B cell (primary cell): ENCODE data around the gene FURIN. TPM values are rescaled to one million over a fixed set of nuclear protein-coding genes. Genes with fewer than 3 reads are reported as not detected.

Experiments
- ATAC-seq: fragments of 200-7000 bp; cut with Tn5 transposase; one replicate; pipeline ENCODE4 v1.10.0; 2021; ENCODE audit warnings: low read depth, mild to moderate bottlenecking, moderate number of reproducible peaks, moderate library complexity
- CTCF ChIA-PET: fragments of 350-600 bp; sonication (Branson Sonifier 250); formaldehyde crosslinking; loops from one replicate; lab custom pipeline; 2021; ENCODE audit warnings: antibody characterized with exemption, inconsistent platforms; lab: Charles Lee
- POLR2A ChIA-PET: fragments of 350-600 bp; sonication (Branson Sonifier 250); formaldehyde crosslinking; loops from one replicate; lab custom pipeline; 2021; ENCODE audit warnings: antibody characterized with exemption; lab: Charles Lee
- DNase-seq: peaks from one replicate; pipeline ENCODE4 v3.0.0; 2013
- H2AFZ ChIP-seq: 2 replicates; pipeline ENCODE4 v1.6.1; 2012; ENCODE audit warnings: mild to moderate bottlenecking, low read depth, low read length; ENCODE audit not compliant: insufficient read depth, poor library complexity, severe bottlenecking
- H3K27ac ChIP-seq, 2 donors: 1 replicate in 1 of 2; 2 replicates in 1 of 2; pipeline ENCODE4 v1.5.1; 2012 to 2013; ENCODE audit warnings: low read length in 2 of 2, mild to moderate bottlenecking in 2 of 2, moderate library complexity in 1 of 2
- H3K27me3 ChIP-seq, 4 experiments: fragments of 200-600 bp in 1 of 4; sonication (generic) in 1 of 4; replicated peaks in 1 of 4; 1 replicate in 2 of 4; 2 replicates in 2 of 4; pipeline versions ENCODE4 v1.6.1 to v1.7.0; 2013 to 2016; ENCODE audit warnings: low read length in 3 of 4, mild to moderate bottlenecking in 2 of 4, mixed read lengths in 1 of 4, moderate library complexity in 1 of 4; ENCODE audit not compliant: insufficient read depth in 4 of 4, control insufficient read depth in 3 of 4; ENCODE audit errors: control extremely low read depth in 1 of 4
- H3K36me3 ChIP-seq, 2 experiments: replicated peaks in 1 of 2; 1 replicate in 1 of 2; 2 replicates in 1 of 2; pipeline versions ENCODE4 v1.6.1 to v1.7.1; 2013; ENCODE audit warnings: low read length in 1 of 2; ENCODE audit not compliant: insufficient read depth in 2 of 2, control insufficient read depth in 1 of 2; ENCODE audit errors: control extremely low read depth in 1 of 2, extremely low read depth in 1 of 2
- H3K4me1 ChIP-seq, 2 donors: fragments of 200-600 bp in 1 of 2; sonication (generic) in 1 of 2; 1 replicate in 1 of 2; 2 replicates in 1 of 2; pipeline versions ENCODE4 v1.5.1 to v1.6.1; 2013 to 2017; ENCODE audit warnings: low read length in 2 of 2; ENCODE audit not compliant: control insufficient read depth in 2 of 2, insufficient read depth in 2 of 2
- H3K4me2 ChIP-seq: replicated peaks from 2 replicates; pipeline ENCODE3; 2012; ENCODE audit warnings: mild to moderate bottlenecking, low read depth, low read length; ENCODE audit not compliant: poor library complexity, severe bottlenecking
- H3K4me3 ChIP-seq, 5 experiments: fragments of 200-600 bp in 1 of 5; sonication (generic) in 1 of 5; 1 replicate in 3 of 5; 2 replicates in 2 of 5; pipeline versions ENCODE4 v1.5.1 to v1.7.0; 2011 to 2016; ENCODE audit warnings: low read length in 4 of 5, mild to moderate bottlenecking in 4 of 5, low read depth in 2 of 5, control low read depth in 1 of 5, moderate library complexity in 1 of 5; ENCODE audit not compliant: insufficient read depth in 1 of 5; ENCODE audit errors: control extremely low read depth in 1 of 5, extremely low read depth in 1 of 5
- H3K79me2 ChIP-seq: fragments of 200-600 bp; sonication (generic); one replicate; pipeline ENCODE4 v1.6.0; 2016; ENCODE audit warnings: low read length; ENCODE audit not compliant: control insufficient read depth, insufficient read depth
- H3K9ac ChIP-seq: fragments of 200-600 bp; sonication (generic); 2 replicates; pipeline ENCODE4 v1.6.1; 2017; ENCODE audit warnings: mild to moderate bottlenecking, low read length, moderate library complexity
- H3K9me3 ChIP-seq, 3 donors: one replicate each; pipeline versions ENCODE4 v1.6.1 to v1.7.1; 2013; ENCODE audit warnings: low read length in 2 of 3; ENCODE audit not compliant: control insufficient read depth in 2 of 3, insufficient read depth in 1 of 3; ENCODE audit errors: control extremely low read depth in 1 of 3
- H4K20me1 ChIP-seq: 2 replicates; pipeline ENCODE4 v1.6.0; 2012; ENCODE audit warnings: mild to moderate bottlenecking, low read length; ENCODE audit not compliant: insufficient read depth, control insufficient read depth, poor library complexity, severe bottlenecking
- H3K27ac Mint-ChIP-seq: one replicate; pipeline ENCODE4 v1.8.0; 2021; ENCODE audit warnings: mixed read lengths
- H3K27me3 Mint-ChIP-seq: one replicate; pipeline ENCODE4 v1.8.0; 2021; ENCODE audit warnings: mixed read lengths
- H3K4me1 Mint-ChIP-seq: one replicate; pipeline ENCODE4 v1.8.0; 2021; ENCODE audit warnings: mixed read lengths
- H3K4me3 Mint-ChIP-seq: one replicate; pipeline ENCODE4 v1.8.0; 2021; ENCODE audit warnings: mixed read lengths
- H3K9me3 Mint-ChIP-seq: one replicate; pipeline ENCODE4 v1.8.0; 2022; ENCODE audit warnings: mixed read lengths; ENCODE audit not compliant: insufficient read depth
- EZH2 ChIP-seq: IDR thresholded peaks from 2 replicates; pipeline ENCODE4 v1.6.1; 2012; ENCODE audit warnings: borderline replicate concordance, low read depth, mild to moderate bottlenecking, moderate library complexity, low read length; ENCODE audit not compliant: insufficient read depth, poor library complexity, severe bottlenecking
- whole genome bisulfite sequencing: methylation state at CpG from one replicate; pipeline ENCODE4 v1.1.5; 2013; ENCODE audit warnings: missing lambda C conversion rate; ENCODE audit not compliant: insufficient coverage; 5-methylcytosine and 5-hydroxymethylcytosine counted together
- intact Hi-C: fragments of 100-400 bp; cut with micrococcal nuclease; formaldehyde crosslinking; loops from one replicate; pipeline ENCODE4 v1.10.0; 2022
- polyA plus RNA-seq: library from polyadenylated mRNA; depleted of rRNA; stranded (reverse); fragments of >200 nt; gene quantifications from 2 replicates; pipeline ENCODE4 v1.2.3, GENCODE V29; 2012
- total RNA-seq, 2 donors: library from RNA; stranded (reverse); fragments of 120-200 nt in 1 of 2; gene quantifications; 1 replicate in 1 of 2; 2 replicates in 1 of 2; pipeline versions ENCODE4 v1.2.3 to v1.2.4, GENCODE V29; 2013 to 2022
- TF ChIP-seq, protein P1 (sequence below): fragments of 200-600 bp; IDR thresholded peaks from one replicate; pipeline ENCODE4 v1.8.0; 2022; ENCODE audit warnings: antibody characterized with exemption, mild to moderate bottlenecking

Gene FURIN
- total and polyA plus RNA-seq, 2 donors (not counting 1 experiment from before 2014, with no cell fraction given): 31.6 to 66.7 TPM

GRCh38 chr15:90905306-90906180, 37.2 kb downstream of the FURIN start:
- 98% methylated on average over 26 of the region's 28 CpGs for WGBS
- H3K79me2 ChIP-seq: peaks cover 3% of the 10 kb centered on the region
- Mint-ChIP-seq H3K27me3 (no peaks in the 10 kb centered on the region), H3K4me3 (peak overlapping the region; percentile 12), H3K4me1 (peaks cover 22% of the 10 kb centered on the region), H3K27ac (no peak overlapping the region), H3K9me3 (no peaks in the 10 kb centered on the region)
- H3K4me1 ChIP-seq: peaks cover 13 to 19% of the 10 kb centered on the region in 2 donors
- H3K27ac ChIP-seq: no peak overlapping the region
- ChIA-PET CTCF (interaction anchor here (1.2 to 14.4 kb wide), 5 partner anchors 12 to 258 kb away, joined by 3 to 260 read pairs (median 3); partner anchors contain the start of genes FES, HDDC3 and UNC45A), POLR2A (interaction anchor here (1.7 kb wide), 1 partner anchor 20 kb away, joined by 5 read pairs; no protein-coding TSS in a partner anchor)
- H3K9ac ChIP-seq: no peak overlapping the region
- H3K27me3 ChIP-seq: no peaks in the 10 kb centered on the region
- no peaks in the 10 kb centered on the region for H3K9me3 ChIP-seq
- H2AFZ ChIP-seq: no peak overlapping the region
- intact Hi-C loops: no loop called here
- TF ChIP-seq, protein P1, sequence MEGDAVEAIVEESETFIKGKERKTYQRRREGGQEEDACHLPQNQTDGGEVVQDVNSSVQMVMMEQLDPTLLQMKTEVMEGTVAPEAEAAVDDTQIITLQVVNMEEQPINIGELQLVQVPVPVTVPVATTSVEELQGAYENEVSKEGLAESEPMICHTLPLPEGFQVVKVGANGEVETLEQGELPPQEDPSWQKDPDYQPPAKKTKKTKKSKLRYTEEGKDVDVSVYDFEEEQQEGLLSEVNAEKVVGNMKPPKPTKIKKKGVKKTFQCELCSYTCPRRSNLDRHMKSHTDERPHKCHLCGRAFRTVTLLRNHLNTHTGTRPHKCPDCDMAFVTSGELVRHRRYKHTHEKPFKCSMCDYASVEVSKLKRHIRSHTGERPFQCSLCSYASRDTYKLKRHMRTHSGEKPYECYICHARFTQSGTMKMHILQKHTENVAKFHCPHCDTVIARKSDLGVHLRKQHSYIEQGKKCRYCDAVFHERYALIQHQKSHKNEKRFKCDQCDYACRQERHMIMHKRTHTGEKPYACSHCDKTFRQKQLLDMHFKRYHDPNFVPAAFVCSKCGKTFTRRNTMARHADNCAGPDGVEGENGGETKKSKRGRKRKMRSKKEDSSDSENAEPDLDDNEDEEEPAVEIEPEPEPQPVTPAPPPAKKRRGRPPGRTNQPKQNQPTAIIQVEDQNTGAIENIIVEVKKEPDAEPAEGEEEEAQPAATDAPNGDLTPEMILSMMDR: no peak
- TF ChIP-seq EZH2: no peak
- ATAC-seq: no peak
- peaks cover 13% of the 10 kb centered on the region for H4K20me1 ChIP-seq
- H3K4me2 ChIP-seq: no peak overlapping the region
- DNase-seq: no peak
- H3K36me3 ChIP-seq: peaks cover 0 to 51% of the 10 kb centered on the region in 2 experiments
- H3K4me3 ChIP-seq: no peak overlapping the region
